ENCODE data around the gene PCDHB5.

- no peak for TF ChIP-seq SMAD4 (CRISPR knock-in tag; IDR thresholded peaks at IDR 0.05)
- no peak for TF ChIP-seq CTCF (IDR thresholded peaks at IDR 0.05)
- TF ChIP-seq STAT6 (CRISPR knock-in tag; conservative IDR thresholded peaks at IDR 0.05; ENCODE audit: low read depth) = no peak
- no peak for TF ChIP-seq JUN (CRISPR knock-in tag; IDR thresholded peaks at IDR 0.05)
- TF ChIP-seq ESRRA (CRISPR knock-in tag; IDR thresholded peaks at IDR 0.05; ENCODE audit: borderline replicate concordance) = no peak
- TF ChIP-seq E2F1 (CRISPR knock-in tag; IDR thresholded peaks at IDR 0.05) = no peak
Measured at GRCh38 chr5:141150224-141150992, 15.4 kb downstream of the PCDHB5 start.
